Ecto neural progenitor cell (in vitro differentiated cells): ENCODE results near the gene OR51B5.
"Not testable (repeated sequence)": the region's sequence is repeated elsewhere in the genome, so short reads cannot be mapped to it uniquely, and the experiment has no call there.

Source experiments
- DNase-seq: peaks from one replicate; pipeline ENCODE4 v3.0.0-alpha.2; 2018; ENCODE audit warnings: low spot score

Gene OR51B5

GRCh38 chr11:5335170-5335569 is 8.2 kb downstream of the OR51B5 start:
- DNase-seq: no peak

- no peak for DNase-seq
Measured at GRCh38 chr11:5324197-5324596, 19.1 kb downstream of the OR51B5 start, which contains the start of gene OR51B2. TSS of gene OR51B2 (minus strand) at chr11:5324297. CDS start at chr11:5324297, 0 bp downstream.

GRCh38 chr11:5317292-5317691 is 26.0 kb downstream of the OR51B5 start:
- no peak for DNase-seq

GRCh38 chr11:5313326-5314023 is 29.8 kb downstream of the OR51B5 start:
- not testable (repeated sequence) for DNase-seq

- DNase-seq: no peak
Measured at GRCh38 chr11:5310423-5310822, 32.9 kb downstream of the OR51B5 start.

GRCh38 chr11:5307256-5308019 is 35.9 kb downstream of the OR51B5 start:
- DNase-seq: no peak

- DNase-seq: no peak
Measured at GRCh38 chr11:5304046-5304445, 39.3 kb downstream of the OR51B5 start.

- no peak for DNase-seq
Measured at GRCh38 chr11:5303626-5304025, 39.7 kb downstream of the OR51B5 start.

GRCh38 chr11:5301846-5302245 is 41.5 kb downstream of the OR51B5 start, which contains the start of gene OR51B4:
TSS of gene OR51B4 (minus strand) at chr11:5301946. CDS start at chr11:5301946, 0 bp downstream.
- no peak for DNase-seq

GRCh38 chr11:5300251-5300650 is 43.1 kb downstream of the OR51B5 start:
- no peak for DNase-seq

- DNase-seq: no peak
Measured at GRCh38 chr11:5298451-5298850, 44.9 kb downstream of the OR51B5 start.

- DNase-seq: no peak
Measured at GRCh38 chr11:5297721-5298323, 45.5 kb downstream of the OR51B5 start.

- not testable (repeated sequence) for DNase-seq
Measured at GRCh38 chr11:5294342-5294995, 48.9 kb downstream of the OR51B5 start.

GRCh38 chr11:5293028-5293427 is 50.3 kb downstream of the OR51B5 start:
- DNase-seq: no peak
